Measurements from ENCODE around the gene RASSF8.
"Not testable (repeated sequence)": the region's sequence is repeated elsewhere in the genome, so short reads cannot be mapped to it uniquely, and the experiment has no call there.

Gene RASSF8

GRCh38 chr12:26030371-26030770 is 71.9 kb downstream of the RASSF8 start:
- DNase-seq = no peak

DNA sequence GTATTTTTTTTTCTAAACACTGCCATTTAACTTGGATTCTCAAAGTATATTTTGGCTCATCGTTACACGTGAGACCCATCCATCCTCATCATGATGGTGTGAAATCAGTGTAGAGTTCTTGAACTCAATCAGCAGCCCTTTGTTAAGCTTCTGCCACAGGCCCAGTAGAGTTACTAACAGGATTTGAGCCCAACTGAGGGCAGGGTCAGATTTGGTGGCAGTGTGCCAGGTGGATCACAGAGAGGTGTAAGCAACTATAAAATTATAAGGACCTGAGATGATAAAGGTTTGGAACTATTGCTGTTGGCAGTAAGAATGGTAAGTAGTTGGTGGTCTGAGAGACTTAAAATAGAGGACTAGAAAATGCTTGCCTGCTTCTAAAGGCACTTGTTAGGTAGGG is 72.8 kb downstream of the RASSF8 start:
- DNase-seq = no peak

- no peak for DNase-seq
These were observed 73.3 kb downstream of the RASSF8 start for GRCh38 chr12:26031827-26032226.

GRCh38 chr12:26032290-26032689 is 73.8 kb downstream of the RASSF8 start:
- DNase-seq = no peak

- DNase-seq = no peak
These were observed 74.3 kb downstream of the RASSF8 start for GRCh38 chr12:26032719-26033241.

DNA sequence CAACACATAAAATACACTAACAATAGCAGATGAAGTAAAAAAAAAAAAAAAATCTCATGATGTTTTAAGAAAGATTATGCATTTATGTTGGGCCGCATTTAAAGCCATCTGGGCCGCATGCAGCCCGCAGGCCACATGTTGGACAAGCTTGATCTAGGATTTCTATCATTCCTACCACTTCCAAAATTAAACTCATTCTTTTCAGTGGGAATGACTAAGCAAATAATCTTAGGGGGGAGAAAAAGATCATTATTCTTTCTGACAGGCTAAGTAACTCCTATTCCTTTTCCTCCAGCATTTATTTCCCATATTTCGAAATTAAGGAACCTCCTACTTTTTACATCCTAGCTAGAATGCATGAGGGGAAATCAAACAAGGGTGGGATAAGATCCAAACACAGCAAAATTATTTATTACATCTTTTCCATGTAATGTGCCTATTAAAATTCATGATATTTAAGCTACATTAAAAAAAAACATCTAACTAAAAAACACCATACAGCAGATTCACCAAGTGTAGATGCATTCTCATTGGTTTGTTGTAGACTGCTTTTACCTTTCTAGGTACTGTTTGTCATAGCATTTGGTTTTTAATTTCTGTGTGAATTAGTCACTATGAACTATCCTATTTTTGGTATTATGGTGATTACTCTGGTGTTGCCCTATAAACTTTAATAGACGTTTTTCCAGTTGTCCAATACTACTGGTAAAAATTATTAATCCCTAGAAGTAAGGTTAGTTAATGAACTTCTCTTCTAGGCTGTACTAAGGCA is 76.1 kb downstream of the RASSF8 start:
- DNase-seq = no peak

- no peak for DNase-seq
These were observed 78.4 kb downstream of the RASSF8 start for GRCh38 chr12:26036877-26037276.

- DNase-seq = no peak
These were observed 79.2 kb downstream of the RASSF8 start for GRCh38 chr12:26037615-26038220.

- no peak for DNase-seq
These were observed 84.2 kb downstream of the RASSF8 start for GRCh38 chr12:26042645-26043044.

GRCh38 chr12:26043135-26044006 is 84.9 kb downstream of the RASSF8 start:
- no peak for DNase-seq

DNA sequence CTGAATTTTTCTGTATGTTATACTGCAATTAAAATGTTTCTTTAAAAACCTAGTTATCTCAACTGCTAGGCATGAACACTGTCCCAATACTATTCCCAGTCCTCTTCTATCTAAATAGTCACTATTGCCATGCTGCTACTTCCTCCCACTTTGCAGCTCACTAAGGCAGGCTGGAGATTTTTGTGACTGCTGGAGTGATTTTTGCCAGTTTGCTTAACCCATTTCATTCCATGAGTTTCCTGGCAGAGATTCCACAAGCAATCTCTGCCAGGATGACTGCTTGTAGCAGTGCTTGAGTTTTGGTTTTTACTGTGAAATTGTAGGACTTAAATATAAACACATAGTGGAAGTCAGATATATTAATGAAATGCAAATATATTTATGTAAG is 85.5 kb downstream of the RASSF8 start:
- DNase-seq = no peak

DNA sequence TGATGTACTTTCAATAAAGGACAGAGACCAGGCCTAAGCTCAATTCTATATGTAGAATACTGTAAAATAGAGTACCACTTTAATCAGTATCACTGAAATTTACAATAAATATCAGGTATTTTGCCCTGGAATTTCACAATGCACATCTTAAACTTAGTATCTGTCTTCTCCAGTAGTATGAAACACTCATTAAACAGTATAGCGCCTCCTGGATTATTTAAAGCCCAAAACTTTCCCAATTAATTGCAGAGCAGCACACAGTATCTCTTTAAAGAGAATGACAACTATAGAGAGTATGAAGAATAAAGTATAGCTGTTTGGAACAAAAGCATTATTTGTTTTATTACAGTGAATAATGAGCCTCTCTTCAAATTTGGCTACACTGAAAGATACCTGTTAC is 86.1 kb downstream of the RASSF8 start:
- no peak for DNase-seq

DNA sequence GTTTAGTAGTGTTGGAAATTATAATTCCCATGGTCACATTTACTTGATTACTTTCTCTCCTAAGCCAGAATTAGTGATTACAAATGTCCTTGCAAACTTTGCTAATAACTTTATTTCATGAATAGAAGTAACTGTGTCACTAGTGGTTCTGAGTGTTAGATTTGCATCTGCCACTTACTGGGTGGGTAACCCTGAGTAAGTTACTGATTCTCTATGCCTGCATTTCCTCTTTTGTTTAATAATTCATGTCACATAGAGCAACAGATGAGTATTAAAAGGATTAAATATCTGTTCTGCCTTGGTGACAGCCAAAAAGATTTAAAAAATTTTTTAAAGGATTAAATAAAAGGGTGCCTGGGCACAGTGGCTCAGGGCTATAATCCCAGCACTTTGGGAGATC is 87.7 kb downstream of the RASSF8 start:
- no peak for DNase-seq

GRCh38 chr12:26046906-26047305 is 88.4 kb downstream of the RASSF8 start:
- DNase-seq = no peak

- DNase-seq = peak; percentile 73
These were observed 89.1 kb downstream of the RASSF8 start for GRCh38 chr12:26047401-26048226.

GRCh38 chr12:26052652-26053051 is 94.2 kb downstream of the RASSF8 start:
- DNase-seq = no peak

GRCh38 chr12:26054383-26054782 is 95.9 kb downstream of the RASSF8 start:
- DNase-seq = no peak

DNA sequence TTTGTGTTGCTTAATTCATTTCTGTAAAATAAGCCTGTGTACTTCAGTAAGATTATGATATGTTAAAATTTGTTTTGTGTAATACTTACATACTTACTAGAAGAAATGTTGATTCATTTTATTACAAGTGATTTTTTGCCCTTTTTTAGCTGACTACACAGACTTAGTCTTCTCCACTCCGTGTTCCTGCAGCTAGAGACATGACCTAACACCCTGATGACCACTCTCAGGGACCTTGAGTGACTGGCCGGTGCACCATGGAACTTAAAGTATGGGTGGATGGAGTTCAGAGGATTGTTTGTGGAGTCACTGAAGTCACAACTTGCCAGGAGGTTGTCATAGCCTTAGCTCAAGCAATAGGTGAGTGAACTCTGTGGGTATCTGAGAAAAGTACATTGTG is 96.6 kb downstream of the RASSF8 start:
- DNase-seq = no peak

DNA sequence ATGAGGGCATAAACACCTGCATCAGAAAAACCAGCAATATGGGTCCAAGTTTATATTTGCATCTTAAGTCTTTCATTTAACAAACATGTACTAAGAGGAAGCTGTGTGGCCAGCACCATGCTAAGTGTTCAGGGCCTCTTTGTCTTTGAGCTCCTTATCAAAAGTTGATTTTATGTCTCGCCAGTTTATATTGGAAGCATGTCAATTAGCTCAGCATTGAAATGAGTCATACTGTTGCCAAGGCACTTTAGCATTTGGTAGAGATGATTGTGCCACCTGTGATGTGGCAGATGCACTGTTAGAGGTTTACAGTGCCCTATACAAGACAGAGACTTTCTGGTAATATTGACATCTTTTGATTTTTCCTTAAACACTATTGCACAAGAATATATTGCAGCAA is 97.9 kb downstream of the RASSF8 start:
- no peak for DNase-seq

- not testable (repeated sequence) for DNase-seq
These were observed 98.8 kb downstream of the RASSF8 start for GRCh38 chr12:26057271-26057670.

GRCh38 chr12:26058308-26058707 is 99.8 kb downstream of the RASSF8 start:
- no peak for DNase-seq

DNA sequence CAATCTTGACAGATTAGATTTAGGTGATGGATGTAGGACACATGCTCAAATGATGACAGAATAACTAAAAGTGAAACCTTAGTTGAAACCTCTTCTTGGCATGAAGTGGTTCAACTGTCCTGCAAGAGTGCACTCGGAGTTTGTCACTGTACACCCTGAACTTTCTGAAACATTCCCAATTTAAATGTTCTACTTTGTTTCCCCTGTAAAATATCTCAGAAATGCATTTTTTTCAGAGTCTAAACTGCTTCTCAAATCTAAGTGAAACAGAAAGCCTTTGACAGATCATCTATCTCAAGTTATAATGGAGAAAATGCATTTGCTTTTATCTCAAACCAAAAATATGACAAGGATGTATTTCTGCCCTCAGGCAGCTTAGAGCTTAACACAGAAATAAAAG is 100.3 kb downstream of the RASSF8 start:
- DNase-seq = no peak

DNA sequence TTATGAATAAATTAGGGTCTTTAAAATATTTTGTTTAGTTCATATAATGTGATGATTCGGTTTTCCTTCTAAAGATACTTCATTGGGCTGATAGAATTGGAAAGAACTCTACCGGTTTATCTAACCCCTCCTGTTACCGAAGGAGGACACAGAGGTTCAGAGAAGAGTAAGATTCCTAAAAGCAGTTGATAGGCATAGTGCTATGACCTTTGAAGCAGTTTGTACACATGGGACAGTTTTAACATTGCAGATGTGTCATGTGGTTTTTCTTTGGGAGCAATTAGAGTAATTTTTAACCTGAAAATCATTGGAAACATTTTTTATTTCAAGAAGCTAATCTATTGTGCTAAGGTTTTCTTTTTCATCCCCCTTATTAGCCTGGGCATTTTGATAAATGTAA is 103.5 kb downstream of the RASSF8 start:
- DNase-seq = no peak
